Mucosa of descending colon (tissue), 3 donors: ENCODE results near the gene EIPR1. TPM values are rescaled to one million over a fixed set of nuclear protein-coding genes. Genes with fewer than 3 reads are reported as not detected.

Source experiments
- ATAC-seq: fragments of 200-7000 bp; cut with Tn5 transposase; one replicate; pipeline ENCODE4 v1.9.1; 2020; ENCODE audit warnings: mild to moderate bottlenecking, moderate library complexity
- DNase-seq, 3 donors: peaks; one replicate each; pipeline ENCODE4 v3.0.0-alpha.2; 2020
- H3K36me3 ChIP-seq: fragments of 200-600 bp; one replicate; pipeline ENCODE4 v1.8.0; 2021; ENCODE audit warnings: low read depth, mild to moderate bottlenecking
- H3K4me1 ChIP-seq: fragments of 200-600 bp; one replicate; pipeline ENCODE4 v1.8.0; 2021; ENCODE audit warnings: low read depth, mild to moderate bottlenecking
- H3K4me3 ChIP-seq: fragments of 200-600 bp; one replicate; pipeline ENCODE4 v1.8.0; 2021; ENCODE audit warnings: mild to moderate bottlenecking
- H3K9me3 ChIP-seq: fragments of 200-600 bp; one replicate; pipeline ENCODE4 v1.8.0; 2021; ENCODE audit warnings: mild to moderate bottlenecking
- intact Hi-C, 2 donors: fragments of 100-400 bp; cut with DNase I in 1 of 2; cut with micrococcal nuclease in 1 of 2; formaldehyde crosslinking; loops; one replicate each; pipeline versions ENCODE4 v1.11.0 to v1.11.1; 2022; cut with DNase I, micrococcal nuclease
- total RNA-seq, 3 donors: library from RNA; stranded (reverse); fragmentation: NEBNext Ultra II Directional in 2 of 3; extraction: Animal tissue kit (Norgen Biotek cat#: 25700) in 2 of 3; gene quantifications; one replicate each; pipeline versions ENCODE4 v1.2.1 to v1.2.4, GENCODE V29; 2021 to 2023
- TF ChIP-seq, protein P1 (sequence below): fragments of 200-600 bp; IDR thresholded peaks from one replicate; pipeline ENCODE4 v1.8.0; 2022; ENCODE audit warnings: antibody characterized with exemption, mild to moderate bottlenecking
- donor health status: DM: no; HTN: no; CAD: no; lungs with moderate emphysema.
- donor health status: DM: no; HTN: no; CAD: no.
- donor health status: DM: no; HTN: yes; CAD: no.

Gene EIPR1
- total RNA-seq, 3 donors from 2014 or later: 15.9 to 27.1 (median 25.0) TPM

DNA sequence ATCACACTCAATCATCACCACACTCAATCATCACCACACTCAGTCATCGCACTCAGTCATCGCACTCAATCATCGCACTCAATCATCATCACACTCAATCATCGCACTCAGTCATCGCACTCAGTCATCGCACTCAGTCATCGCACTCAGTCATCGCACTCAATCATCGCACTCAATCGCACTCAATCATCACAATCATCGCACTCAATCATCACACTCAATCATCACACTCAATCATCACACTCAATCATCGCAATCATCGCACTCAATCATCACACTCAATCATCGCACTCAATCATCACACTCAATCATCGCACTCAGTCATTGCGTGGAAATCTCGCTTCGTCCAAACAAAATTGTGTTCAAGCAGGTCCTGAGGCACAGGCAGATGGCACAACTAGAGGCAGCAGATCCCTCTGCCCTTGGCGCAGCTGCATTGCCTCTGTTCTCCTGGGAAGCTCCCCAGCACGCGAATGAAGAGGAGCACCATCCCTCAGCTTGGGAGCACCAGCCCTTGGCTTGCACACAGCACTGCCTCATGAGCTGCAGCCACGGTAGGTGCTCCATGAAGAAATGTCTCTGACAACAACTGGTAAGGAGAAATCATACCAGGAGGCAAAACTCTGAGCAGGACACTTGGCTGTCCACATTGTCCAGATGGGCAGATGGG is 108.1 kb downstream of the EIPR1 start:
- Histone ChIP-seq H3K36me3 (no peaks in the 10 kb centered on the region), H3K9me3 (peaks cover 3% of the 10 kb centered on the region), H3K4me1 (no peaks in the 10 kb centered on the region), H3K4me3 (no peak overlapping the region)
- intact Hi-C loops: no loop called here
- ATAC-seq: no peak
- TF ChIP-seq, protein P1, sequence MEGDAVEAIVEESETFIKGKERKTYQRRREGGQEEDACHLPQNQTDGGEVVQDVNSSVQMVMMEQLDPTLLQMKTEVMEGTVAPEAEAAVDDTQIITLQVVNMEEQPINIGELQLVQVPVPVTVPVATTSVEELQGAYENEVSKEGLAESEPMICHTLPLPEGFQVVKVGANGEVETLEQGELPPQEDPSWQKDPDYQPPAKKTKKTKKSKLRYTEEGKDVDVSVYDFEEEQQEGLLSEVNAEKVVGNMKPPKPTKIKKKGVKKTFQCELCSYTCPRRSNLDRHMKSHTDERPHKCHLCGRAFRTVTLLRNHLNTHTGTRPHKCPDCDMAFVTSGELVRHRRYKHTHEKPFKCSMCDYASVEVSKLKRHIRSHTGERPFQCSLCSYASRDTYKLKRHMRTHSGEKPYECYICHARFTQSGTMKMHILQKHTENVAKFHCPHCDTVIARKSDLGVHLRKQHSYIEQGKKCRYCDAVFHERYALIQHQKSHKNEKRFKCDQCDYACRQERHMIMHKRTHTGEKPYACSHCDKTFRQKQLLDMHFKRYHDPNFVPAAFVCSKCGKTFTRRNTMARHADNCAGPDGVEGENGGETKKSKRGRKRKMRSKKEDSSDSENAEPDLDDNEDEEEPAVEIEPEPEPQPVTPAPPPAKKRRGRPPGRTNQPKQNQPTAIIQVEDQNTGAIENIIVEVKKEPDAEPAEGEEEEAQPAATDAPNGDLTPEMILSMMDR: no peak
- no peak for DNase-seq

DNA sequence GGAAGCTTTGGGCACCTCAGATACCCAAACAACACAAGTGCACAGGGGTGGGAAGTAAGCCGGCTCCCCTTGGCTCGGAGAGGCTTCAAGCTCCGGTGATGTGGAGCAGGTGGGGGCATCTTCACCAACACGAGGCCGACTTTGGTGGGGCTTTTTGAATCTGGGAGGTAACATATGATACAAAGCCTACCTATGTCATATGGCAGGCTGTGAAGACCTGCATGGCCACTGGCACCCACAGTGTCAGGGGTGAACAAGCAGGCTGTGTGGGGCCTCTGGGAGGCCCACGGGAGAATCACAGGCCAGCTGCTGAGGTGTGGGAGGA is 109.0 kb downstream of the EIPR1 start:
- TF ChIP-seq, protein P1: no peak
- Histone ChIP-seq H3K4me3 (no peak overlapping the region), H3K36me3 (no peaks in the 10 kb centered on the region), H3K4me1 (no peaks in the 10 kb centered on the region), H3K9me3 (peaks cover 3% of the 10 kb centered on the region)
- no peak for ATAC-seq
- intact Hi-C loops: no loop called here
- DNase-seq: no peak

DNA sequence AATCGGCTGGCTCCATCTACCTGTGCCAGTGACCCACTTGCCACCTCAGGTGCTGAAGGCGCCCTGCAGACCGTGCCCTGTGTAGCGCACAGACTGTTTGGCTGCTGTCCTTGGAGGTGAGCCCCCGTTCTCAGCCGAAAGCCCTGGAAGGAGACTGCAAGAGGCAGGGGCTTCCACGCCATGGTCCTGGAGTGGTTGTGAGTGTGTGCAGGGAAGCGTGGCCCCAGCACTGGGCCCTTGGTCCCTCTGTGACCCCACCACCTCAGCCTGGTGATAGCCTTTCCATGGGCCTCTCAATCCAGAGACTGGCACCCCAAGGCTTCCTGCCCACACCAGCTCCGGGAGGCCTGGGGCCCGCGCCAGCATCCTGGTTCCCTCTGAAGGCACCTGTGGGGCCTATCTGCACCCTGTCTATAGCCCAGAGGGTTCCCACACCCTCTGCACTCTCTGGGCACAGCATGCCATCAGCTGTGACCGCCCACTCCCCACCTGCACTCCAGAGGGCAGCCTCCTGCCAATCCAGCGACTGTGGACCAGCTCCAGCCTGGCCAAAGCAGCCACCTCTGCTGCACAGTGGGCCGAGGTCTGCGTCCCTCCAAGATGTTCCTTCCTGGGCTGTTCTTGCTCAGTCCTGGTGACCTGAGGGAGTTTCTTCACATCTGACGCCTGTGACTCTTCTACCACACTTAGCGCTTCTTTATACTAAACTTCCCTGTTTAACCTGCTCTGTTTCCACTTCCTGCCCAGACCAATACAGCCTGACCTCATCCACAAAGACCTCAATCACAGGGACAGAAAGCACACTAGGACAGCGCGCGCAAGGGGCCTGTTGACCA is 109.5 kb downstream of the EIPR1 start:
- H3K9me3 ChIP-seq: peaks cover 3% of the 10 kb centered on the region
- H3K4me1 ChIP-seq: no peaks in the 10 kb centered on the region
- intact Hi-C loops: no loop called here
- no peaks in the 10 kb centered on the region for H3K36me3 ChIP-seq
- ATAC-seq (no peak), DNase-seq (no peak)
- H3K4me3 ChIP-seq: no peak overlapping the region
- TF ChIP-seq, protein P1: no peak

DNA sequence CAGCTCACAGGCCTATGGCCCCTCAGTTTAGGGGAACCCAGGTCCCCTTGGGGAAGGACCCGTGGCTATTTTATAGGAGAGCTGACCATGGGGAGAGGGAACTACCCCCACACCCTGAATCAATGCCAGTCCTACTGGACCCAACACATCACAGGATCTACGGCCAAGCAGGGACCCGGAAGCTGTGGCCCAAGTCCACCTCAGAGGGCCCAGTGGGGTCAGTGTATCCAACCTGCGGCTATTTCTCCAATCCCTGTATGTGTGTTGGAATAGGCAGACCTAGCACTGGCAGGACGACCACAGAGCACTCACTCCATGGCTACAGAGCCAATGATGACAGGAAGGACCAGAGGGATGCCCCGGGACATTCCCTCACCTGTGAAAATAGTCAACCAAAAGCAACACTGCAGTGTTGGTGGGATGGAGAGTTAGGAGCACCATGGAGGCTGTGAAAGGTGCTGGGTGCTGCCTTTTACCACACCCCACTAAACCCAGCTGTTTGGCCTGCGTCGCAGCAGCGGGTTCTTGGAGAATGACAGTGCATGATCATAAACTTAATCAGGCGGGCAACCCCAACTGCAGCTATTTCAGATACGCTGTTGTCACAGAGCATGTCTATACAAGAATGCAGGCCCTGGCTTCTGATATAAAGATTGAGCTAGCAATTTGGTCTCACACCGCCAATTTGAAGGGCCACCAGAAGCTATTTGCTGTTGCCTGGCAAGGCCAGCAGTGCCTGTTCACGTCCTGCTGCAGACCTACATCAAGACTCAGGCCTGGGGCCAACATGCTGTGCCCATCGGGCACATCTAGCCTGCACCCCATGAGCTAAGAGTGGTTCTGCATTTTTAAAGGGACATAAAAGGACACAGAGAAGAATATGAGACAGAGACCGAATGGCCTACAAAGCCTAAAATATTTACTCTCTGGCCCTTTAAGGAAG is 110.4 kb downstream of the EIPR1 start:
- no peak overlapping the region for H3K4me3 ChIP-seq
- H3K9me3 ChIP-seq: no peaks in the 10 kb centered on the region
- DNase-seq (no peak), ATAC-seq (no peak)
- no peaks in the 10 kb centered on the region for H3K4me1 ChIP-seq
- intact Hi-C loops: no loop called here
- no peaks in the 10 kb centered on the region for H3K36me3 ChIP-seq
- TF ChIP-seq, protein P1: no peak
